Neural progenitor cell (in vitro differentiated cells): ENCODE results near the gene LYRM4.

Source experiments
- CTCF ChIP-seq: fragments of 200-600 bp; sonication (generic); IDR thresholded peaks from 2 replicates; pipeline ENCODE4 v1.5.1; 2017; ENCODE audit warnings: antibody characterized with exemption, mild to moderate bottlenecking
- EZH2 ChIP-seq: fragments of 200-600 bp; sonication (generic); IDR thresholded peaks from 2 replicates; pipeline ENCODE4 v1.6.1; 2017; ENCODE audit warnings: antibody characterized with exemption, mild to moderate bottlenecking, moderate library complexity
- EZH2phosphoT487 ChIP-seq: fragments of 200-600 bp; sonication (generic); IDR thresholded peaks from 2 replicates; pipeline ENCODE4 v1.6.1; 2017; ENCODE audit warnings: antibody characterized with exemption

GRCh38 chr6:5181510-5182317, 79.0 kb downstream of the LYRM4 start:
- TF ChIP-seq CTCF: no peak
- TF ChIP-seq EZH2: no peak
- TF ChIP-seq EZH2phosphoT487: no peak
